KMS-11 (cell line): ENCODE results near the gene DCHS2.

ENCODE experiments used
- H2AFZ ChIP-seq: fragments of 200-600 bp; sonication (generic); 2 replicates; pipeline ENCODE4 v1.6.1; 2016; ENCODE audit warnings: antibody characterized with exemption, mixed run types, low read depth
- H3K27ac ChIP-seq: fragments of 200-600 bp; sonication (generic); 2 replicates; pipeline ENCODE4 v1.6.1; 2016; ENCODE audit warnings: mild to moderate bottlenecking, mixed run types
- H3K27me3 ChIP-seq: fragments of 200-600 bp; sonication (generic); 2 replicates; pipeline ENCODE4 v1.6.1; 2017; ENCODE audit warnings: mild to moderate bottlenecking, low read depth, mixed run types, moderate library complexity; ENCODE audit not compliant: insufficient read depth
- H3K36me3 ChIP-seq: fragments of 200-600 bp; sonication (generic); 2 replicates; pipeline ENCODE4 v1.6.1; 2017; ENCODE audit warnings: mild to moderate bottlenecking, mixed run types; ENCODE audit not compliant: insufficient read depth
- H3K4me1 ChIP-seq: fragments of 200-600 bp; sonication (generic); 2 replicates; pipeline ENCODE4 v1.6.1; 2016; ENCODE audit warnings: mild to moderate bottlenecking, low read depth, mixed run types; ENCODE audit not compliant: poor library complexity, severe bottlenecking
- H3K4me2 ChIP-seq: fragments of 200-600 bp; sonication (generic); 2 replicates; pipeline ENCODE4 v1.7.0; 2016; ENCODE audit warnings: mild to moderate bottlenecking, mixed run types
- H3K4me3 ChIP-seq: fragments of 200-600 bp; sonication (generic); IDR thresholded peaks from 2 replicates; pipeline ENCODE4 v1.6.1; 2017; ENCODE audit warnings: low read depth, low read length, mixed read lengths; ENCODE audit not compliant: insufficient read depth
- H3K79me2 ChIP-seq: fragments of 200-600 bp; sonication (generic); 2 replicates; pipeline ENCODE4 v1.6.1; 2016; ENCODE audit warnings: low read depth, mixed run types; ENCODE audit not compliant: insufficient read depth
- H3K9ac ChIP-seq: fragments of 200-600 bp; sonication (generic); 2 replicates; pipeline ENCODE4 v1.6.1; 2016; ENCODE audit warnings: mild to moderate bottlenecking, mixed run types
- H4K20me1 ChIP-seq: fragments of 200-600 bp; sonication (generic); 2 replicates; pipeline ENCODE4 v1.6.1; 2016; ENCODE audit warnings: mild to moderate bottlenecking, mixed run types; ENCODE audit not compliant: insufficient read depth
- TF ChIP-seq, protein P1 (sequence below): fragments of 200-600 bp; sonication (generic); conservative IDR thresholded peaks from 2 replicates; pipeline ENCODE4 v1.6.1; 2017; ENCODE audit warnings: low read depth, mild to moderate bottlenecking, antibody characterized with exemption, low read length, moderate library complexity, mixed read lengths

The DCHS2 gene

DNA sequence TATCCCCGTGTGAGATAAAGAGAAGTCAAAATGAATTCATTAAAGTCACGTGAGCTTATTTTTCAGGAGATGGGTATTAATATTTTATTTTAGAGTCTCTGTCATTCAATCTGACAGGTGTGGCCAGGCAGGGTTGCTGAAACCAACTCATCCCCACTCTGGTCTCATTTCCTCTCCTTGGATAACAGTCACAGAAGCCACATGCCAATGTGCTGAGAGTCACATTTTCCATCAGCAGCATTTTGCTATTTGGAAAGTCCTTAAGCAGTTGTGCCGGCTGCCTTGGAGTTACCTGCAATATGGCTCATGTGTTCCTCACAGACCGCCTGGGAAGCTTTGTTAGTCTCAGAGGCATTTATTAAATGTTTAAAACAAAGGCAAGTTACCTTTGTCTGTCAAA is 302.3 kb downstream of the DCHS2 start:
- Histone ChIP-seq H3K27me3 (no peaks in the 10 kb centered on the region), H3K4me1 (no peaks in the 10 kb centered on the region), H2AFZ (no peak overlapping the region), H3K36me3 (no peaks in the 10 kb centered on the region), H3K27ac (no peak overlapping the region), H3K9ac (no peak overlapping the region), H3K4me2 (no peak overlapping the region), H3K79me2 (no peaks in the 10 kb centered on the region), H3K4me3 (no peak overlapping the region), H4K20me1 (no peaks in the 10 kb centered on the region)
- TF ChIP-seq, protein P1, sequence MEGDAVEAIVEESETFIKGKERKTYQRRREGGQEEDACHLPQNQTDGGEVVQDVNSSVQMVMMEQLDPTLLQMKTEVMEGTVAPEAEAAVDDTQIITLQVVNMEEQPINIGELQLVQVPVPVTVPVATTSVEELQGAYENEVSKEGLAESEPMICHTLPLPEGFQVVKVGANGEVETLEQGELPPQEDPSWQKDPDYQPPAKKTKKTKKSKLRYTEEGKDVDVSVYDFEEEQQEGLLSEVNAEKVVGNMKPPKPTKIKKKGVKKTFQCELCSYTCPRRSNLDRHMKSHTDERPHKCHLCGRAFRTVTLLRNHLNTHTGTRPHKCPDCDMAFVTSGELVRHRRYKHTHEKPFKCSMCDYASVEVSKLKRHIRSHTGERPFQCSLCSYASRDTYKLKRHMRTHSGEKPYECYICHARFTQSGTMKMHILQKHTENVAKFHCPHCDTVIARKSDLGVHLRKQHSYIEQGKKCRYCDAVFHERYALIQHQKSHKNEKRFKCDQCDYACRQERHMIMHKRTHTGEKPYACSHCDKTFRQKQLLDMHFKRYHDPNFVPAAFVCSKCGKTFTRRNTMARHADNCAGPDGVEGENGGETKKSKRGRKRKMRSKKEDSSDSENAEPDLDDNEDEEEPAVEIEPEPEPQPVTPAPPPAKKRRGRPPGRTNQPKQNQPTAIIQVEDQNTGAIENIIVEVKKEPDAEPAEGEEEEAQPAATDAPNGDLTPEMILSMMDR = no peak

DNA sequence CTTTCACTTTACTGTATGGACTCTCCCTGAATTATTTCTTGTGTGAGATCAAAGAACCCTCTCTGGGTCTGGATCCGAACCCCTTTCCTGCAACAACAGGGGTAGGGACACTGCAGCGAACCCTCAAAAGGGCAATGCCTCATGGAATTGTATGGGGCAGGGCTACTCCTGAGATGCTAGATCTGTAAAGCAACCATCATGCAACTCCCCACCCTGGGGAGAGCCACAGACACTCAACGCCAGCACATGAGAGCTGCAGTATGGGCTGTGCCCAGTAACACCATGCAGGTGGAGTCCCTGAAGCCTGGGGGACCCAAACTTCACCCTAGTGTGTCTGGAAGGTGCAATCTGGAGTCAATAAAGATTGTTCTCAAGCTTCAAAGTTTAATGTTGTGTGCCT is 304.7 kb downstream of the DCHS2 start:
- Histone ChIP-seq H2AFZ (no peak overlapping the region), H3K4me1 (no peaks in the 10 kb centered on the region), H3K9ac (no peak overlapping the region), H4K20me1 (no peaks in the 10 kb centered on the region), H3K4me2 (no peak overlapping the region), H3K79me2 (no peaks in the 10 kb centered on the region), H3K36me3 (no peaks in the 10 kb centered on the region), H3K4me3 (no peak overlapping the region), H3K27ac (no peak overlapping the region), H3K27me3 (no peaks in the 10 kb centered on the region)
- TF ChIP-seq, protein P1 = no peak

DNA sequence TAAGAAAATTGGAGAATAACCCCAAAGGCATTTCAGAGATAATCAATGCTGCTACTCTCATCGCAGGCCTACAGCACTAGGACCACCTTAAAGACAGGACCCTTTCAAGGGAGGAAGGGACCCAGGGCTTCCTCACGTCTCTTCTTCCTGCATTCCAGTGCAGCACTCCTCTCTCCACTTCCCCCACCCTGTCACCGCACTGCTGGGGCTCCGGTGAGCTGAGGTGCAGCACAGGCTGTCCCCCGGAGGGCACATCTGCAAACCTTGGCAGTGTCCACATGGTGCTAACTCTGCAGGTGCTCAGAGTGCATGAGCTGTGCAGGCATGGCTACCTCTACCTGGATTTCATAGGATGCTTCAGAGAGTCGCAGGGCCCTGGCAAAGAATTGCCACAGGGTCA is 305.6 kb downstream of the DCHS2 start:
- no peaks in the 10 kb centered on the region for H3K4me1 ChIP-seq
- TF ChIP-seq, protein P1 = no peak
- H4K20me1 ChIP-seq = no peaks in the 10 kb centered on the region
- H3K9ac ChIP-seq = no peak overlapping the region
- no peaks in the 10 kb centered on the region for H3K79me2 ChIP-seq
- H2AFZ ChIP-seq = no peak overlapping the region
- H3K27me3 ChIP-seq = no peaks in the 10 kb centered on the region
- H3K4me3 ChIP-seq = no peak overlapping the region
- no peak overlapping the region for H3K27ac ChIP-seq
- no peak overlapping the region for H3K4me2 ChIP-seq
- no peaks in the 10 kb centered on the region for H3K36me3 ChIP-seq

DNA sequence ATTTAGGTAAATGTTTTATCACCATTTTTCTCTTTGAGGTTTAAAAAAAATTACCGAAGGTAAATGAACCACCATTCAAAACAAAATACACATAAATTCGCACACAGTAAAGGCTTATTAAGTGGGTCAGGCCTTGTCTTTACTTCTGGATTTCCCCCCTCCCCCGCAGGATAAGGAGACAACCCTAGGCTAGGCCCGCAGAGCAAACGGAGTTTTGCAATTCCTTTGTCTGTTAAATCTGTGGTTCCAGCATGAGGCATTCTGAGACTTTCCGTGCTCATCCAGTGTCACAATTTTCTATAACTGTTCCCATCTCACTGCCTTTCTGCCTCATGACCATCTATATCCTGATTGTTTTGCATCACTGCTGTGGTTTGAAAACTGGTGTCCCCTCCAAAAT is 307.4 kb downstream of the DCHS2 start:
- Histone ChIP-seq H3K4me3 (no peak overlapping the region), H3K36me3 (no peaks in the 10 kb centered on the region), H3K4me1 (no peaks in the 10 kb centered on the region), H4K20me1 (no peaks in the 10 kb centered on the region), H3K79me2 (no peaks in the 10 kb centered on the region), H3K9ac (no peak overlapping the region), H3K27ac (no peak overlapping the region), H2AFZ (no peak overlapping the region), H3K27me3 (no peaks in the 10 kb centered on the region), H3K4me2 (no peak overlapping the region)
- TF ChIP-seq, protein P1 = no peak

DNA sequence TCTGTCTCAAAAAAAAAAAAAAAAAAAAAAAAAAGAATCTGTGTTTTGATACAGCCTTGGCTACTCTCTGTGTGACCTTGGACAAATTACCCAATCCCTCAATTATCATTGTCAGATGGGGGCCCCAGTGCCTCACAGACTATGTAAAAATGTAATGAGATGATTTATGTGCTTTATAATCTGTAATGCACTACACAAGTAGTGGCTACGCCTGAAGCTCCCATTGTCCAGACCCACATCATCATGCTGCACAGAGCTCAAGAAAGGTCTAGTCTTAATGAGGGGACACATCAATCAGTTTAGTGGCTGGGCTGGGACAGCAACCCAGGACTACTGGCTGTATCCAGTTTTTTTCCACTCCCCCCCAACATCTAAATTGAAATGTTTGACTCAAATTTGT is 308.3 kb downstream of the DCHS2 start:
- Histone ChIP-seq H3K4me3 (no peak overlapping the region), H2AFZ (no peak overlapping the region), H3K27me3 (no peaks in the 10 kb centered on the region), H3K27ac (no peak overlapping the region), H3K9ac (no peak overlapping the region), H3K4me1 (no peaks in the 10 kb centered on the region), H3K79me2 (no peaks in the 10 kb centered on the region), H3K4me2 (no peak overlapping the region), H3K36me3 (no peaks in the 10 kb centered on the region), H4K20me1 (no peaks in the 10 kb centered on the region)
- TF ChIP-seq, protein P1 = no peak
